ENCODE measurements around the gene CEP295NL.
"Not testable (repeated sequence)": the region's sequence is repeated elsewhere in the genome, so short reads cannot be mapped to it uniquely, and the experiment has no call there.

Gene CEP295NL

GRCh38 chr17:78904371-78904770 is 1.4 kb upstream of the CEP295NL start:
- no peak overlapping the region for H3K27ac ChIP-seq (ENCODE audit: low read length)
- no peak overlapping the region for H3K9ac ChIP-seq (ENCODE audit: low read length)
- no peak overlapping the region for H3K4me3 ChIP-seq (ENCODE audit: low read length)
- no peak for TF ChIP-seq EZH2phosphoT487 (IDR thresholded peaks at IDR 0.05; ENCODE audit: low read depth)
- no peak for TF ChIP-seq CTCF (IDR thresholded peaks at IDR 0.05; ENCODE audit: low read depth, low read length)
- H3K36me3 ChIP-seq (replicated peaks; ENCODE audit: low read depth, low read length) = no peaks in the 10 kb centered on the region
- H2AFZ ChIP-seq (ENCODE audit: low read depth, low read length) = no peak overlapping the region
- H4K20me1 ChIP-seq (ENCODE audit: insufficient read depth, low read length) = no peaks in the 10 kb centered on the region
- H3K79me2 ChIP-seq (ENCODE audit: low read length) = no peaks in the 10 kb centered on the region
- no peak overlapping the region for H3K4me2 ChIP-seq (ENCODE audit: low read length)
- no peaks in the 10 kb centered on the region for H3K9me3 ChIP-seq (ENCODE audit: insufficient read depth, low read length)
- H3K27me3 ChIP-seq (ENCODE audit: low read depth, low read length) = no peaks in the 10 kb centered on the region
- no peaks in the 10 kb centered on the region for H3K4me1 ChIP-seq (ENCODE audit: low read length)

- H4K20me1 ChIP-seq (ENCODE audit: insufficient read depth, low read length); H3K36me3 ChIP-seq (replicated peaks; ENCODE audit: low read depth, low read length): not testable (repeated sequence)
Observed at GRCh38 chr17:78902231-78902630, 770 bp downstream of the CEP295NL start.

GRCh38 chr17:78901806-78902205 is 1.2 kb downstream of the CEP295NL start:
- H3K36me3 ChIP-seq (replicated peaks; ENCODE audit: low read depth, low read length) = no peaks in the 10 kb centered on the region
- H4K20me1 ChIP-seq (ENCODE audit: insufficient read depth, low read length) = no peaks in the 10 kb centered on the region
- H3K79me2 ChIP-seq (ENCODE audit: low read length) = no peaks in the 10 kb centered on the region

More at GRCh38 chr17:78902231-78902630, 770 bp downstream of the CEP295NL start:
- H3K9me3 ChIP-seq (ENCODE audit: insufficient read depth, low read length); H3K4me2 ChIP-seq (ENCODE audit: low read length); H3K4me1 ChIP-seq (ENCODE audit: low read length); H3K79me2 ChIP-seq (ENCODE audit: low read length); H3K27me3 ChIP-seq (ENCODE audit: low read depth, low read length); H2AFZ ChIP-seq (ENCODE audit: low read depth, low read length); H3K9ac ChIP-seq (ENCODE audit: low read length); H3K4me3 ChIP-seq (ENCODE audit: low read length); H3K27ac ChIP-seq (ENCODE audit: low read length): not testable (repeated sequence)

GRCh38 chr17:78900816-78901215 is 2.2 kb downstream of the CEP295NL start:
- no peak overlapping the region for H2AFZ ChIP-seq (ENCODE audit: low read depth, low read length)
- no peaks in the 10 kb centered on the region for H3K27me3 ChIP-seq (ENCODE audit: low read depth, low read length)
- H3K9ac ChIP-seq (ENCODE audit: low read length) = no peak overlapping the region
- no peaks in the 10 kb centered on the region for H3K9me3 ChIP-seq (ENCODE audit: insufficient read depth, low read length)
- H3K27ac ChIP-seq (ENCODE audit: low read length) = no peak overlapping the region
- H3K36me3 ChIP-seq (replicated peaks; ENCODE audit: low read depth, low read length) = no peaks in the 10 kb centered on the region
- no peaks in the 10 kb centered on the region for H3K79me2 ChIP-seq (ENCODE audit: low read length)
- no peaks in the 10 kb centered on the region for H4K20me1 ChIP-seq (ENCODE audit: insufficient read depth, low read length)
- H3K4me3 ChIP-seq (ENCODE audit: low read length) = no peak overlapping the region
- no peaks in the 10 kb centered on the region for H3K4me1 ChIP-seq (ENCODE audit: low read length)
- TF ChIP-seq CTCF (IDR thresholded peaks at IDR 0.05; ENCODE audit: low read depth, low read length) = no peak
- no peak for TF ChIP-seq EZH2phosphoT487 (IDR thresholded peaks at IDR 0.05; ENCODE audit: low read depth)
- no peak overlapping the region for H3K4me2 ChIP-seq (ENCODE audit: low read length)

More at GRCh38 chr17:78901806-78902205, 1.2 kb downstream of the CEP295NL start:
- no peak overlapping the region for H3K4me3 ChIP-seq (ENCODE audit: low read length)
- H2AFZ ChIP-seq (ENCODE audit: low read depth, low read length) = no peak overlapping the region
- no peaks in the 10 kb centered on the region for H3K27me3 ChIP-seq (ENCODE audit: low read depth, low read length)
- H3K9me3 ChIP-seq (ENCODE audit: insufficient read depth, low read length) = no peaks in the 10 kb centered on the region
- no peaks in the 10 kb centered on the region for H3K4me1 ChIP-seq (ENCODE audit: low read length)
- H3K27ac ChIP-seq (ENCODE audit: low read length) = no peak overlapping the region
- H3K4me2 ChIP-seq (ENCODE audit: low read length) = no peak overlapping the region
- no peak overlapping the region for H3K9ac ChIP-seq (ENCODE audit: low read length)
- TF ChIP-seq CTCF (IDR thresholded peaks at IDR 0.05; ENCODE audit: low read depth, low read length) (no peak), EZH2phosphoT487 (IDR thresholded peaks at IDR 0.05; ENCODE audit: low read depth) (no peak)
